BJ (cell line): ENCODE data around the gene ERG. TPM values are rescaled to one million over a fixed set of nuclear protein-coding genes. Genes with fewer than 3 reads are reported as not detected.

Experiments
- CTCF ChIA-PET: fragments of 350-600 bp; formaldehyde crosslinking; extraction: SDS; loops from one replicate; lab custom pipeline; 2021; ENCODE audit warnings: antibody characterized with exemption, inconsistent platforms; lab: Yijun Ruan, JAX
- POLR2A ChIA-PET: fragments of 300-600 bp; sonication (Branson Sonifier 250); formaldehyde crosslinking; extraction: SDS; loops from one replicate; lab custom pipeline; 2021; ENCODE audit warnings: antibody characterized with exemption; lab: Charles Lee
- DNase-seq: peaks from one replicate; pipeline ENCODE4 v3.0.0-alpha.2; 2011; ENCODE audit warnings: low read depth
- H3K27me3 ChIP-seq: 2 replicates; pipeline ENCODE4 v1.6.0; 2011; ENCODE audit warnings: low read length; ENCODE audit not compliant: control insufficient read depth, insufficient read depth
- H3K36me3 ChIP-seq: 2 replicates; pipeline ENCODE4 v1.5.1; 2011; ENCODE audit warnings: low read length; ENCODE audit not compliant: control insufficient read depth, insufficient read depth
- H3K4me3 ChIP-seq: 2 replicates; pipeline ENCODE4 v1.5.1; 2011; ENCODE audit warnings: low read depth, mild to moderate bottlenecking, control low read depth, low read length
- CTCF ChIP-seq: IDR thresholded peaks from 2 replicates; pipeline ENCODE4 v1.5.1; 2011; ENCODE audit warnings: low read depth, mild to moderate bottlenecking, control low read depth, inconsistent platforms, low read length, moderate library complexity; ENCODE audit not compliant: insufficient read depth
- polyA plus RNA-seq: library from polyadenylated mRNA; depleted of rRNA; stranded (reverse); fragments of >200 nt; gene quantifications from 2 replicates; pipeline ENCODE4 v1.2.3, GENCODE V29; 2011

ERG gene
- polyA plus RNA-seq, 1 experiment: not detected

GRCh38 chr21:38402291-38402690 lies 96.0 kb downstream of the ERG start:
- DNase-seq: no peak
- no peak for TF ChIP-seq CTCF
- Histone ChIP-seq H3K27me3 (peaks cover 11% of the 10 kb centered on the region), H3K36me3 (no peaks in the 10 kb centered on the region), H3K4me3 (no peak overlapping the region)
- ChIA-PET POLR2A (no interaction called here), CTCF (no interaction called here)

- POLR2A ChIA-PET: no interaction called here
- H3K4me3 ChIP-seq: no peak overlapping the region
- no peak for DNase-seq
- no peak for TF ChIP-seq CTCF
- H3K27me3 ChIP-seq: peaks cover 11% of the 10 kb centered on the region
- no peaks in the 10 kb centered on the region for H3K36me3 ChIP-seq
- CTCF ChIA-PET: interaction anchor here (1.1 kb wide), 1 partner anchor 19 kb away, joined by 3 read pairs; no protein-coding TSS in a partner anchor
Observed at GRCh38 chr21:38401191-38401926, 96.9 kb downstream of the ERG start.

GRCh38 chr21:38400195-38400919 lies 97.9 kb downstream of the ERG start:
- DNase-seq: no peak
- no peak for TF ChIP-seq CTCF
- H3K36me3 ChIP-seq: no peaks in the 10 kb centered on the region
- H3K4me3 ChIP-seq: no peak overlapping the region
- ChIA-PET POLR2A (no interaction called here), CTCF (interaction anchor here (0.6 to 1.1 kb wide), 2 partner anchors 20 to 351 kb away, joined by 3 read pairs; no protein-coding TSS in a partner anchor)
- H3K27me3 ChIP-seq: peaks cover 11% of the 10 kb centered on the region

- peaks cover 11% of the 10 kb centered on the region for H3K27me3 ChIP-seq
- H3K4me3 ChIP-seq: no peak overlapping the region
- H3K36me3 ChIP-seq: no peaks in the 10 kb centered on the region
- no peak for TF ChIP-seq CTCF
- DNase-seq: no peak
- ChIA-PET POLR2A (no interaction called here), CTCF (interaction anchor here (1.1 kb wide), 1 partner anchor 10 kb away, joined by 3 read pairs; no protein-coding TSS in a partner anchor)
Observed at GRCh38 chr21:38399103-38399502, 99.2 kb downstream of the ERG start.

GRCh38 chr21:38396325-38396724 lies 102.0 kb downstream of the ERG start:
- TF ChIP-seq CTCF: no peak
- ChIA-PET CTCF (interaction anchor here (1.2 kb wide), 1 partner anchor 15 kb away, joined by 4 read pairs; no protein-coding TSS in a partner anchor), POLR2A (no interaction called here)
- Histone ChIP-seq H3K36me3 (no peaks in the 10 kb centered on the region), H3K27me3 (peaks cover 6% of the 10 kb centered on the region), H3K4me3 (no peak overlapping the region)
- no peak for DNase-seq
